ENCODE measurements around the gene SPACA4. TPM values are rescaled to one million over a fixed set of nuclear protein-coding genes. Genes with fewer than 3 reads are reported as not detected.

Gene SPACA4
- total and polyA plus RNA-seq, 10 of the 15 experiments (the other 5 are each of a cell fraction or from before 2014, with no cell fraction given) = not detected

DNA sequence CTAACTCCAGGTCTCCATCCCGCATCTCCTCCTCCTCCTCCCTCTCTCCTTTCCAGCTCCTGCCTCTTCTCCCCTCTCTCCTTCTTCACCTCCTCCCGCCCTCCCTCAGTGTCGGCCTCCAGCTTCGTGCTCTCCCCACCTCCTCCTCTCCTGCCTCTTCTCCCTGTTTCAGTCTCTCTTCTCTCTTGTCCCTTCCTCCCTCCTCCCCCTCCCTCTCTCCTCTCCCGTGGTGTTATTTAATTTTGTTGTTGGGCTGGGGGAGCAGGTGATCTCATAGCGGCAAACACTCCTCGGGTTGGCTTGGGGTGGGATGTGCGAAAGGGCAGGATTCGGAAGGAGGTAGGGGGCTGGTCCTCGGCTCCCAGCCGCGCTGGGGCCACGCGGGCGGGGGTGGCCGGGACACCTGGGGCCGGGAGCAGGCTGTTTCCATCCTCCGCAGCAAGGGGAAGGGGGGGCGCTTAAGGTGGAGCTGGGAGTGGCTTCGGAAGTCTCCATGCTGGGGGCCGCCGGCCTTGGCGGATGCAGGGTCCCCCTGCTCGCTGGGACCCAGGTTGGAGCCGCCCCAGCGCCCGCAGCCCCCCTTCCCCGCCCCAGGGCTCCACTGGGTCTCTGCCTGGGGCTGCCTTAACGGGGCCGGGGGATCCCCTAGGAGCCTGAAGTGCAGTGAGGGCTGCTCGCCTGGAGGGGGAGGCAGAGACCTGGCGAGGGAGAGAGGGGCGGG is 39.6 kb downstream of the SPACA4 start, which contains the start of gene CA11:
Gene CA11 (minus strand): TSS at position 187 of the 721 bp plus-strand sequence. CDS start 555 bp downstream, outside the sequence.
- H3K36me3 ChIP-seq (ENCODE audit: control insufficient read depth in 2 of 2, insufficient read depth in 2 of 2, low read length in 1 of 2) = no peaks in the 10 kb centered on the region
- intact Hi-C loops (cut with micrococcal nuclease; ENCODE audit: unreplicated experiment) = loop anchor here (1.0 to 5.0 kb wide), 3 partner anchors 29 to 191 kb away; partner anchors contain the start of gene HSD17B14
- CTCF ChIA-PET = interaction anchor here (0.6 to 3.6 kb wide), 26 partner anchors 8 to 353 kb away, joined by 3 to 31 read pairs (median 4); partner anchors contain the start of genes GYS1, HSD17B14, RPL18 and RUVBL2
- H3K4me1 ChIP-seq (ENCODE audit: control insufficient read depth, insufficient read depth, low read length) = peaks cover 20% of the 10 kb centered on the region
- in situ Hi-C loops (cut with MboI) = loop anchor here (5.0 to 25.0 kb wide), 2 partner anchors 191 to 1241 kb away; partner anchors contain the start of genes AKT1S1, HSD17B14, IL4I1 and TBC1D17
- peak; percentile 93 for ATAC-seq
- no peaks in the 10 kb centered on the region for H4K20me1 ChIP-seq (ENCODE audit: control insufficient read depth, insufficient read depth)
- H3K27me3 ChIP-seq (replicated peaks in 1 of 2; ENCODE audit: control insufficient read depth in 2 of 2, insufficient read depth in 2 of 2, low read length in 1 of 2) = no peaks in the 10 kb centered on the region
- H3K4me2 ChIP-seq (ENCODE audit: control insufficient read depth, insufficient read depth) = peak within 1 kb of the TSS; percentile 97
- peak within 1 kb of the TSS; percentile 91 for H3K4me3 ChIP-seq
- H2AFZ ChIP-seq (ENCODE audit: control insufficient read depth, low read depth, low read length) = peak within 1 kb of the TSS; percentile 88
- H3K9me3 ChIP-seq (replicated peaks; ENCODE audit: control insufficient read depth, insufficient read depth, low read length) = no peaks in the 10 kb centered on the region
- SMC1A ChIA-PET (ENCODE audit: uncharacterized antibody, unreplicated experiment) = interaction anchor here (0.7 to 2.4 kb wide), 14 partner anchors 8 to 347 kb away, joined by 3 to 13 read pairs (median 4); partner anchors contain the start of genes DBP, GYS1 and RUVBL2
- RAD21 ChIA-PET (ENCODE audit: unreplicated experiment) = interaction anchor here (0.6 to 2.1 kb wide), 26 partner anchors 13 to 488 kb away, joined by 3 to 18 read pairs (median 4); partner anchors contain the start of genes GYS1, HSD17B14, RPL18 and RUVBL2
- no peak for FAIRE-seq
- WGBS (ENCODE audit: insufficient coverage, insufficient replicate concordance, low lambda C conversion rate, missing lambda C conversion rate) = under 1% methylated on average over 33 of the region's 33 CpGs
- H3K9ac ChIP-seq (ENCODE audit: control insufficient read depth, insufficient read depth, low read length) = peak within 1 kb of the TSS; percentile 37; the same call in 1 of the 2 replicates
- no peaks in the 10 kb centered on the region for H3K79me2 ChIP-seq (ENCODE audit: control insufficient read depth, insufficient read depth, low read length)
- peak within 1 kb of the TSS; percentile 15; the same call in 1 of the 2 replicates for H3K27ac ChIP-seq (ENCODE audit: control insufficient read depth, insufficient read depth)
- DNase-seq (ENCODE audit: low read depth, low spot score) = no peak
- POLR2A ChIA-PET = interaction anchor here (0.8 to 2.0 kb wide), 8 partner anchors 12 to 324 kb away, joined by 3 to 15 read pairs (median 4); partner anchors contain the start of genes PPP1R15A, RPL18 and SPHK2
- BruUV-seq (replicated peaks) = no TSS peak
- TF ChIP-seq MEF2B (IDR thresholded peaks at IDR 0.05; ENCODE audit: partially characterized antibody, poor library complexity, severe bottlenecking) (peak; percentile 46), ESRRA (IDR thresholded peaks at IDR 0.05; ENCODE audit: low read length) (no peak), WRNIP1 (IDR thresholded peaks at IDR 0.05; ENCODE audit: borderline replicate concordance, low read depth, low read length) (peak; percentile 100), STAT1 (conservative IDR thresholded peaks at IDR 0.05) (no peak), RB1 (IDR thresholded peaks at IDR 0.05; ENCODE audit: borderline replicate concordance) (peak; percentile 76; the same call in 1 of the 2 replicates), MXI1 (IDR thresholded peaks at IDR 0.05; ENCODE audit: low read depth, low read length) (peak; percentile 30; the same call in 1 of the 2 replicates), EGR1 (IDR thresholded peaks at IDR 0.05; ENCODE audit: borderline replicate concordance in 1 of 2, low read depth in 2 of 2, low read length in 2 of 2) (peak in 1 of 2 experiments; percentile 54; a peak in 1 of 3 replicates), NR2F1 (conservative IDR thresholded peaks at IDR 0.05) (peak; percentile 33; the same call in 1 of the 2 replicates), HDGF (IDR thresholded peaks at IDR 0.05) (peak; percentile 89), TCF3 (IDR thresholded peaks at IDR 0.05; ENCODE audit: borderline replicate concordance, insufficient read depth, low read depth, low read length) (0 out of 2 replicates have a peak, but pooled peaks have one; percentile 21), CEBPB (IDR thresholded peaks at IDR 0.05; ENCODE audit: borderline replicate concordance in 1 of 2, low read depth in 2 of 2, low read length in 2 of 2) (no peak), SMC3 (IDR thresholded peaks at IDR 0.05; ENCODE audit: borderline replicate concordance, low read length) (peak; percentile 49; the same call in 1 of the 2 replicates), BHLHE40 (IDR thresholded peaks at IDR 0.05; ENCODE audit: borderline replicate concordance in 1 of 2, low read depth in 2 of 2, low read length in 1 of 2) (peak in 1 of 2 experiments; percentile 54; a peak in 2 of 4 replicates), NRF1 (conservative IDR thresholded peaks at IDR 0.05; ENCODE audit: low read depth, low read length) (no peak)
- TF ChIP-seq, protein P1, sequence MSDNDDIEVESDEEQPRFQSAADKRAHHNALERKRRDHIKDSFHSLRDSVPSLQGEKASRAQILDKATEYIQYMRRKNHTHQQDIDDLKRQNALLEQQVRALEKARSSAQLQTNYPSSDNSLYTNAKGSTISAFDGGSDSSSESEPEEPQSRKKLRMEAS (IDR thresholded peaks at IDR 0.05; ENCODE audit: low read depth, low read length) = peak; percentile 53; the same call in 1 of the 2 replicates
- TF ChIP-seq, protein P2, sequence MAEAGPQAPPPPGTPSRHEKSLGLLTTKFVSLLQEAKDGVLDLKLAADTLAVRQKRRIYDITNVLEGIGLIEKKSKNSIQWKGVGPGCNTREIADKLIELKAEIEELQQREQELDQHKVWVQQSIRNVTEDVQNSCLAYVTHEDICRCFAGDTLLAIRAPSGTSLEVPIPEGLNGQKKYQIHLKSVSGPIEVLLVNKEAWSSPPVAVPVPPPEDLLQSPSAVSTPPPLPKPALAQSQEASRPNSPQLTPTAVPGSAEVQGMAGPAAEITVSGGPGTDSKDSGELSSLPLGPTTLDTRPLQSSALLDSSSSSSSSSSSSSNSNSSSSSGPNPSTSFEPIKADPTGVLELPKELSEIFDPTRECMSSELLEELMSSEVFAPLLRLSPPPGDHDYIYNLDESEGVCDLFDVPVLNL (IDR thresholded peaks at IDR 0.05; ENCODE audit: low read depth, low read length) = no peak
- TF ChIP-seq, protein P3, sequence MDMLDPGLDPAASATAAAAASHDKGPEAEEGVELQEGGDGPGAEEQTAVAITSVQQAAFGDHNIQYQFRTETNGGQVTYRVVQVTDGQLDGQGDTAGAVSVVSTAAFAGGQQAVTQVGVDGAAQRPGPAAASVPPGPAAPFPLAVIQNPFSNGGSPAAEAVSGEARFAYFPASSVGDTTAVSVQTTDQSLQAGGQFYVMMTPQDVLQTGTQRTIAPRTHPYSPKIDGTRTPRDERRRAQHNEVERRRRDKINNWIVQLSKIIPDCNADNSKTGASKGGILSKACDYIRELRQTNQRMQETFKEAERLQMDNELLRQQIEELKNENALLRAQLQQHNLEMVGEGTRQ (IDR thresholded peaks at IDR 0.05; ENCODE audit: borderline replicate concordance, low read depth, low read length) = no peak
- TF ChIP-seq, protein P4, sequence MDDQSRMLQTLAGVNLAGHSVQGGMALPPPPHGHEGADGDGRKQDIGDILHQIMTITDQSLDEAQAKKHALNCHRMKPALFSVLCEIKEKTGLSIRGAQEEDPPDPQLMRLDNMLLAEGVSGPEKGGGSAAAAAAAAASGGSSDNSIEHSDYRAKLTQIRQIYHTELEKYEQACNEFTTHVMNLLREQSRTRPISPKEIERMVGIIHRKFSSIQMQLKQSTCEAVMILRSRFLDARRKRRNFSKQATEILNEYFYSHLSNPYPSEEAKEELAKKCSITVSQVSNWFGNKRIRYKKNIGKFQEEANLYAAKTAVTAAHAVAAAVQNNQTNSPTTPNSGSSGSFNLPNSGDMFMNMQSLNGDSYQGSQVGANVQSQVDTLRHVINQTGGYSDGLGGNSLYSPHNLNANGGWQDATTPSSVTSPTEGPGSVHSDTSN (IDR thresholded peaks at IDR 0.05; ENCODE audit: insufficient replicate concordance, low read depth, low read length) = no peak

All from GM12878 (cell line).